ENCODE results near the gene COL1A1.

COL1A1 gene

GRCh38 chr17:50199803-50200456, 1.5 kb downstream of the COL1A1 start:
- DNase-seq, result peak; percentile 49

DNA sequence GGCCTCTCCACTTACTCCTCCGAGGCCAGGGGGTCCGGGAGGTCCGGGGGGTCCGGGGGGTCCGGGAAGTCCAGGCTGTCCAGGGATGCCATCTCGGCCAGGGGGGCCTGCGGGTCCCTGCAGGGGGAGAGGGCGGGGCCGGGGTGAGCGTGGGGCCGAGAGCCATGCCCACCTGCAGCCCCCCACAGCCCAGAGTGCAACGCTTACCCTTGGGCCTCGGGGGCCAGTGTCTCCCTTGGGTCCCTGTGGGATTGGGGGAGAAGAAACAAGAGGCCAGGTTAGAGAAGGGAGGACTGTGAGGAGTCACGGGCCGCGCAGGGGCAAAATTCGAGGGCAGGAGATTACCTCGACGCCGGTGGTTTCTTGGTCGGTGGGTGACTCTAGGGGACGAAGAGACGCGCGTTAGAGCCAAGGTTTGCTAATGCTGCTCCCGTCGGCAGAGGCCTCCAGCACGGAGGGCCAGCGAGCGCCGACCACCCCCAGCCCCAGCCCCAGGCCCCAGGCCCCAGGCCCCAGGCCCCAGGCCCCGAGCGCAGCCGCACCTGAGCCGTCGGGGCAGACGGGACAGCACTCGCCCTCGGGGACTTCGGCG, 2.1 kb downstream of the COL1A1 start:
- no peak for DNase-seq

GRCh38 chr17:50198026-50198669, 3.3 kb downstream of the COL1A1 start:
- no peak for DNase-seq

DNA sequence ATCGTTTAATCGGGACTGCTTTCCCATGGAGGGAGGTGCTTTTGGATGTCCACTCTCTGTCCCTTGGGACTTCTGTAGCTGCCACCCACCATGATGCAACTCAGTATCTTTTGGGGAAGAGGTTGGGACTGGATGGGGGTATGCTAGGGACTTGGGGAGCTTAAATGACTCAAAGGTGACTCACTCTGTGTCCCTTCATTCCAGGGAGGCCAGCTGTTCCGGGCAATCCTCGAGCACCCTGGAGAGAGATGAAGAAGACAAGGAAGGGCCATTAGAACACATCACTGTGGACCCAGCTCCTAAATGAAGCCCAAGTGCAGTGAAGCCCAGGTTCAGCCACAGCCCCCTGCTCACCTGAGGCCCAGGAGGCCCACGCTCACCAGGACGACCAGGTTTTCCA, 4.6 kb downstream of the COL1A1 start:
- DNase-seq, result no peak

- no peak for DNase-seq
These were observed 5.4 kb downstream of the COL1A1 start for GRCh38 chr17:50196036-50196435.

DNA sequence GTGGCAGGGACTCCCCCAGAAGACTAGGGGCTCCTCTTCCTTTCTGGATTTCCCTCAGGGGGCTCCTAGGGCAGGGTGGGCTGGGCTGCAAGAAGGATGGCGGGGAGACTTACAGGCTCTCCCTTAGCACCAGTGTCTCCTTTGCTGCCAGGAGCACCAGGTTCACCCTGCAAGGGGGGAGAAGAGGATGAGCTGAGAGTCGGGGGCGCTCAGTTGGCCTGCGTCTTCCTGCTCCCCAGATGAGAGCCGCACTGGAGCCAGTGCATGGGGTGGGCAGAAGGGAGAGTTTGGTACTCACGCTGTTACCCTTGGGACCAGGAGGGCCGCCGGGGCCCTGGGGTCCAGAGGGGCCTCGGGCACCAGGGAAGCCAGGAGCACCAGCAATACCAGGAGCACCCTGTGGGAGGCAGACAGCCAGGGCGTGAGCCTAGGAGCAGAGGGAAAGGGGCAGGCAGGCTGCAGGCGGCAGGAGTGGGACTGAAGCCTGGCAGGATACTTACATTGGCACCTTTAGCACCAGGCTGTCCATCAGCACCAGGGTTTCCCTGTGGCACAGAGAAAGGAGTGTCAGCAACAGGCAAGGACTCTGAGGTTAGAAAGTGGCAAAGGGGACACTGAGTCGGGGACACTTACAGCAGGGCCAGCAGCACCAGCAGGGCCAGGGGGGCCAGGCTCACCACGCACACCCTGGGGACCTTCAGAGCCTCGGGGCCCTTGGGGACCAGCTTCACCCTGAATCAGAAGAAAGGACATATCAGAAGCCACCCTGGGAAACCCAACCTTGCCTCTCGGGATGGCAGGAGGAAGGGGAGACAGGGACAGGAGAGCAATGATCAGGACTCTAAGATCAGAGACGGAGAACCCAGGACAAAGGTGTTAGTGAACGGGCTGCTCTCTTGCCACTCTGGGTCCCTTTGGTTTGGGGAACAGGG, 6.2 kb downstream of the COL1A1 start:
- DNase-seq, result no peak

GRCh38 chr17:50194140-50194933, 7.1 kb downstream of the COL1A1 start:
- DNase-seq, result no peak

GRCh38 chr17:50192618-50193291, 8.7 kb downstream of the COL1A1 start:
- no peak for DNase-seq

GRCh38 chr17:50192144-50192617, 9.2 kb downstream of the COL1A1 start:
- no peak for DNase-seq

- DNase-seq, result no peak
These were observed 9.9 kb downstream of the COL1A1 start for GRCh38 chr17:50191359-50192143.

GRCh38 chr17:50190603-50191358, 10.7 kb downstream of the COL1A1 start:
- no peak for DNase-seq

- DNase-seq, result no peak
These were observed 11.2 kb downstream of the COL1A1 start for GRCh38 chr17:50190293-50190602.

GRCh38 chr17:50189550-50190292, 11.7 kb downstream of the COL1A1 start:
- no peak for DNase-seq

GRCh38 chr17:50188921-50189549, 12.4 kb downstream of the COL1A1 start:
- DNase-seq, result no peak

GRCh38 chr17:50188531-50188920, 12.9 kb downstream of the COL1A1 start:
- DNase-seq, result no peak

GRCh38 chr17:50187751-50188530, 13.5 kb downstream of the COL1A1 start:
- DNase-seq, result no peak

GRCh38 chr17:50187394-50187725, 14.1 kb downstream of the COL1A1 start:
- DNase-seq, result no peak

DNA sequence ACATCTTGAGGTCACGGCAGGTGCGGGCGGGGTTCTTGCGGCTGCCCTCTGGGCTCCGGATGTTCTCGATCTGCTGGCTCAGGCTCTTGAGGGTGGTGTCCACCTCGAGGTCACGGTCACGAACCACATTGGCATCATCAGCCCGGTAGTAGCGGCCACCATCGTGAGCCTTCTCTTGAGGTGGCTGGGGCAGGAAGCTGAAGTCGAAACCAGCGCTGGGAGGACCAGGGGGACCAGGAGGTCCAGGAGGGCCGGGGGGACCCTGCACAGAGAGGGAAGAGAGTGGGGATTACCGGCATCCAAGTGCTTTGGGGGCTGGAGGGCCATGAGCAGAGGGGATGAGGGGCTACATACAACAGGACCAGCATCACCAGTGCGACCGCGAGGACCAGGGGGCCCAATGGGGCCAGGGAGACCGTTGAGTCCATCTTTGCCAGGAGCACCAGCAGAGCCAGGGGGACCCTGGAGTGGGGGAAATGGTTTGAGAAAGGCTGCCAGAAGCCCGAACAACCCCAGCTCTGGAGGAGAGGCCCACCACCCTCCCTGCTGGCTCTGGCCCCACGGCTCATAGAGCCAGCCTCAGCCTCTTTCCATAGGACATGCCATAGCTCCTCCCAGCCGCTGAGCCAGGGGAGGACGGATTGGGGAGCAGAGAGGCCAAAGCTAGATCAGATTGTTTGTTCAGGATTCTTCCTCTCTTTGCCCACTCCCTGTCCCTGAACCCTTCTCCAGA, 14.6 kb downstream of the COL1A1 start:
- DNase-seq, result no peak
